Spleen (tissue), 11 donors: ENCODE data around the gene ACVRL1. TPM values are rescaled to one million over a fixed set of nuclear protein-coding genes. Genes with fewer than 3 reads are reported as not detected.

ENCODE experiments used
- DNase-seq: peaks from one replicate; pipeline ENCODE4 v3.0.0-alpha.2; 2020
- H3K27ac ChIP-seq, 8 donors: fragments of 200-600 bp; sonication (generic) in 7 of 8; 1 replicate in 4 of 8; 2 replicates in 4 of 8; pipeline versions ENCODE4 v1.5.0 to v1.8.0; 2016 to 2021; ENCODE audit warnings: inconsistent platforms in 4 of 8, mild to moderate bottlenecking in 4 of 8, moderate library complexity in 1 of 8
- H3K27me3 ChIP-seq, 7 donors: fragments of 200-600 bp; sonication (generic) in 6 of 7; replicated peaks in 1 of 7; 1 replicate in 4 of 7; 2 replicates in 3 of 7; pipeline versions ENCODE4 v1.5.0 to v1.8.0; 2016 to 2021; ENCODE audit warnings: inconsistent platforms in 3 of 7, mild to moderate bottlenecking in 1 of 7
- H3K36me3 ChIP-seq, 6 donors: fragments of 200-600 bp; sonication (generic) in 5 of 6; 1 replicate in 4 of 6; 2 replicates in 2 of 6; pipeline versions ENCODE4 v1.5.0 to v1.8.0; 2016 to 2021; ENCODE audit warnings: inconsistent platforms in 2 of 6
- H3K4me1 ChIP-seq, 6 donors: fragments of 200-600 bp; sonication (generic) in 5 of 6; 1 replicate in 3 of 6; 2 replicates in 3 of 6; pipeline versions ENCODE4 v1.5.0 to v1.8.0; 2016 to 2021; ENCODE audit warnings: inconsistent platforms in 3 of 6
- H3K4me3 ChIP-seq, 8 donors: fragments of 200-600 bp; sonication (generic) in 7 of 8; 1 replicate in 4 of 8; 2 replicates in 4 of 8; pipeline versions ENCODE4 v1.5.0 to v1.8.0; 2016 to 2021; ENCODE audit warnings: inconsistent platforms in 4 of 8, mild to moderate bottlenecking in 4 of 8, moderate library complexity in 2 of 8
- H3K9me3 ChIP-seq, 8 donors: fragments of 200-600 bp; sonication (generic) in 7 of 8; 1 replicate in 4 of 8; 2 replicates in 4 of 8; pipeline versions ENCODE4 v1.5.0 to v1.8.0; 2016 to 2021; ENCODE audit warnings: inconsistent platforms in 4 of 8
- POLR2A ChIP-seq, 3 donors: fragments of 450-650 bp; IDR thresholded peaks; one replicate each; pipeline ENCODE4 v1.5.1; 2017; ENCODE audit warnings: antibody characterized with exemption in 3 of 3, mild to moderate bottlenecking in 1 of 3
- POLR2AphosphoS5 ChIP-seq, 3 donors: sonication (generic); formaldehyde crosslinking; IDR thresholded peaks; one replicate each; pipeline ENCODE4 v1.5.1; 2017; ENCODE audit warnings: antibody characterized with exemption in 3 of 3
- WGBS, 5 donors: extraction: QIAGEN DNeasy Blood & Tissue Kit in 3 of 5; methylation state at CpG; one replicate each; pipeline versions ENCODE4 v1.1.5 to v1.1.7; 2013 to 2018; 5-methylcytosine and 5-hydroxymethylcytosine counted together
- intact Hi-C: fragments of 100-400 bp; cut with DNase I; formaldehyde crosslinking; loops from one replicate; pipeline ENCODE4 v1.15.0; 2023; ENCODE audit warnings: low total_unique reads
- polyA plus RNA-seq, 3 donors: library from polyadenylated mRNA; stranded (reverse); fragments of 200-250 nt; gene quantifications; one replicate each; pipeline ENCODE4 v1.2.1, GENCODE V29; 2013
- total RNA-seq, 7 donors: library from RNA; depleted of rRNA in 3 of 7; stranded (reverse); fragments of >200 nt in 3 of 7; fragmentation: NEBNext Ultra II Directional in 4 of 7; extraction: Animal tissue kit (Norgen Biotek cat#: 25700) in 4 of 7; gene quantifications; one replicate each; pipeline versions ENCODE4 v1.1.0 to v1.2.1, GENCODE V29; 2016 to 2021
- TF ChIP-seq, protein P1 (sequence below), 11 experiments: fragments of 200-600 bp in 7 of 11; fragments of 450-650 bp in 4 of 11; sonication (generic) in 4 of 11; IDR thresholded peaks in 8 of 11; conservative IDR thresholded peaks in 3 of 11; 1 replicate in 7 of 11; 2 replicates in 4 of 11; pipeline versions ENCODE4 v1.4.0 to v1.8.0; 2016 to 2021; ENCODE audit warnings: antibody characterized with exemption in 11 of 11, inconsistent platforms in 4 of 11, mild to moderate bottlenecking in 1 of 11
- donor health status: healthy with polysubstance abuse.
- donor health status: DM: no; HTN: no; CAD: no; lungs with moderate emphysema.
- donor health status: DM: no; HTN: no; CAD: no.
- donor health status: Bipolar disorder and iron deficiency.
- donor health status: healthy.
- donor health status: DM: no; HTN: no; CAD: no.
- donor health status: DM: yes; HTN: yes; CAD: no.

The ACVRL1 gene
- total and polyA plus RNA-seq, 10 donors: 12.5 to 109 (median 89.1) TPM

GRCh38 chr12:51970904-51971646 is 63.8 kb downstream of the ACVRL1 start:
- 47 to 60% (median 58%) methylated on average over 13 of the region's 13 CpGs for WGBS, 5 donors
- H3K27ac ChIP-seq: peak overlapping the region in 7 of 8 donors; percentile 70 to 90 (median 87)
- TF ChIP-seq POLR2AphosphoS5 (IDR thresholded peaks at IDR 0.05): no peak
- TF ChIP-seq, protein P1, sequence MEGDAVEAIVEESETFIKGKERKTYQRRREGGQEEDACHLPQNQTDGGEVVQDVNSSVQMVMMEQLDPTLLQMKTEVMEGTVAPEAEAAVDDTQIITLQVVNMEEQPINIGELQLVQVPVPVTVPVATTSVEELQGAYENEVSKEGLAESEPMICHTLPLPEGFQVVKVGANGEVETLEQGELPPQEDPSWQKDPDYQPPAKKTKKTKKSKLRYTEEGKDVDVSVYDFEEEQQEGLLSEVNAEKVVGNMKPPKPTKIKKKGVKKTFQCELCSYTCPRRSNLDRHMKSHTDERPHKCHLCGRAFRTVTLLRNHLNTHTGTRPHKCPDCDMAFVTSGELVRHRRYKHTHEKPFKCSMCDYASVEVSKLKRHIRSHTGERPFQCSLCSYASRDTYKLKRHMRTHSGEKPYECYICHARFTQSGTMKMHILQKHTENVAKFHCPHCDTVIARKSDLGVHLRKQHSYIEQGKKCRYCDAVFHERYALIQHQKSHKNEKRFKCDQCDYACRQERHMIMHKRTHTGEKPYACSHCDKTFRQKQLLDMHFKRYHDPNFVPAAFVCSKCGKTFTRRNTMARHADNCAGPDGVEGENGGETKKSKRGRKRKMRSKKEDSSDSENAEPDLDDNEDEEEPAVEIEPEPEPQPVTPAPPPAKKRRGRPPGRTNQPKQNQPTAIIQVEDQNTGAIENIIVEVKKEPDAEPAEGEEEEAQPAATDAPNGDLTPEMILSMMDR (IDR thresholded peaks at IDR 0.05 in 8 of 11, conservative IDR thresholded peaks at IDR 0.05 in 3 of 11): peak in 8 of 11 experiments; percentile 14 to 66 (median 53)
- DNase-seq: no peak
- no peaks in the 10 kb centered on the region for H3K27me3 ChIP-seq
- intact Hi-C loops: no loop called here
- no peaks in the 10 kb centered on the region for H3K9me3 ChIP-seq
- H3K4me1 ChIP-seq: peaks cover 49 to 85% (median 59%) of the 10 kb centered on the region in 6 donors
- peaks cover 0 to 10% (median 5%) of the 10 kb centered on the region in 6 donors for H3K36me3 ChIP-seq
- peak overlapping the region in 1 of 8 donors; percentile 45 for H3K4me3 ChIP-seq

DNA sequence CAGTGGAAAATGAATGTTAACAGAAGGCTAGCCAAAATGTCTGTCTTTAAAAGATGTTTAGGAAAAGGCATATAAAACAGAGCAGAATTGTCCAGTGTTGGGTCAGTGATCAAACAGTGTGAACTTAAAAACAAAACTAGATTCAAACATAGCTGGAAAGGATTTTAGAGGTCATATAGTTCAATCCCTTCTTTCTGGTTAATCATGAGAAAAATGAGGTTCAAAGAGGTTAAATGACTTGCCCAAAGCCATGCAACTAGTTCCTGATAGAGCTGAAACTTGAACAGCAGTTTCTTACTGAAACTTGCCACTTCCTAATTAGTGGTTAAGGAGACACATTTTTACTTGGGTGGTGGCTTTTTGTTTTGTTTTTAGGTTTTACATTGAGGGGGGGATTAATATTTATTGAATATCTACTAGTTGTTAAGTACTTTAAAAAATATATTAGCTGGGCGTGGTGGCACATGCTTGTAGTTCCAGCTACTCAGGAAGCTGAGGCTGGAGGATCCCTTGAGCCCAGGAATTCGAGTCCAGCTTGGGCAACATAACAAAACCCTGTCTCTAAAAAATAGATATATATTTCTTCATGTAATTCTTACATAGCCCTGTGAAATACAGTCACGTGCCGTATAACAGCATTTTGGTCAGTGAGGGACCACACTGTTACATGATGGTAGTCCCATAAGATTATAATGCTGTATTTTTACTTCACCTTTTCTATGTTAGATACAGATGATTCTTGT is 64.5 kb downstream of the ACVRL1 start:
- Histone ChIP-seq H3K4me1 (peaks cover 49 to 93% (median 61%) of the 10 kb centered on the region in 6 donors), H3K9me3 (no peaks in the 10 kb centered on the region), H3K4me3 (peak overlapping the region in 1 of 8 donors; percentile 45), H3K36me3 (peaks cover 0 to 18% (median 12%) of the 10 kb centered on the region in 6 donors), H3K27me3 (no peaks in the 10 kb centered on the region), H3K27ac (peak overlapping the region; percentile 45 to 90 (median 85))
- DNase-seq: no peak
- intact Hi-C loops: no loop called here
- WGBS, 5 donors: 23 to 46% (median 33%) methylated on average over 4 of the region's 4 CpGs
- no peak for TF ChIP-seq POLR2AphosphoS5 (IDR thresholded peaks at IDR 0.05)
- TF ChIP-seq POLR2A (IDR thresholded peaks at IDR 0.05): no peak
- TF ChIP-seq, protein P1 (IDR thresholded peaks at IDR 0.05 in 8 of 11, conservative IDR thresholded peaks at IDR 0.05 in 3 of 11): no peak

DNA sequence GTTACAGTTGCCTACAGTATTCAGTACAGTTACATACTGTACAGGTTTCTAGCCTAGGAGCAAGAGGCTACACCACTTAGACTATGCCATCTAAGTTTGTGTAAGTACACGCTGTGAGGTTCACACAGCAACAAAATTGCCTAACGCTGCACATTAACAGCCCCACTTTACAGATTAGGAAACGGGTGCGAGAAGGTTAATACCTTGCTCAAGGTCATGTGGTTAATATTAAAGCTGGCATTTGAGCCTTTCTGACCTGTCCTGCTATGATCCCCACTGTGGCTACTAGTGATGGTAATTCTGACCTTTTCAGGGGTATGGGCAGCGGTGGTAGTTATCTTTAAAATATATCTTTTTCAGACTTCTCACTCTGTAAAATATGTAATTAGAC is 65.1 kb downstream of the ACVRL1 start:
- 16 to 36% (median 24%) methylated on average over 5 of the region's 5 CpGs for WGBS, 5 donors
- no peak for TF ChIP-seq POLR2A (IDR thresholded peaks at IDR 0.05)
- no peak for TF ChIP-seq POLR2AphosphoS5 (IDR thresholded peaks at IDR 0.05)
- TF ChIP-seq, protein P1 (IDR thresholded peaks at IDR 0.05 in 8 of 11, conservative IDR thresholded peaks at IDR 0.05 in 3 of 11): no peak
- Histone ChIP-seq H3K4me3 (peak overlapping the region in 1 of 8 donors; percentile 45), H3K9me3 (no peaks in the 10 kb centered on the region), H3K27ac (peak overlapping the region; percentile 45 to 90 (median 85)), H3K27me3 (no peaks in the 10 kb centered on the region), H3K4me1 (peaks cover 49 to 99% (median 67%) of the 10 kb centered on the region in 6 donors), H3K36me3 (peaks cover 0 to 23% (median 17%) of the 10 kb centered on the region in 6 donors)
- intact Hi-C loops: no loop called here
- DNase-seq: no peak

GRCh38 chr12:51972849-51973273 is 65.6 kb downstream of the ACVRL1 start:
- intact Hi-C loops: no loop called here
- Histone ChIP-seq H3K4me3 (peak overlapping the region in 1 of 8 donors; percentile 45), H3K4me1 (peaks cover 49 to 100% (median 67%) of the 10 kb centered on the region in 6 donors), H3K9me3 (no peaks in the 10 kb centered on the region), H3K27ac (peak overlapping the region in 7 of 8 donors; percentile 75 to 90 (median 87)), H3K27me3 (no peaks in the 10 kb centered on the region), H3K36me3 (peaks cover 0 to 26% (median 18%) of the 10 kb centered on the region in 6 donors)
- peak; percentile 90 for DNase-seq
- TF ChIP-seq, protein P1 (IDR thresholded peaks at IDR 0.05 in 8 of 11, conservative IDR thresholded peaks at IDR 0.05 in 3 of 11): peak in 1 of 11 experiments; percentile 18
- TF ChIP-seq POLR2A (IDR thresholded peaks at IDR 0.05): no peak
- TF ChIP-seq POLR2AphosphoS5 (IDR thresholded peaks at IDR 0.05): peak in 1 of 3 donors; percentile 65
- WGBS, 5 donors: 6 to 12% (median 8%) methylated on average over 9 of the region's 9 CpGs
